ENCODE data around the gene CLDN2.

GRCh38 chrX:106899276-106899675 is 20.9 kb upstream of the CLDN2 start:
- TF ChIP-seq CTCF (conservative IDR thresholded peaks at IDR 0.05; ENCODE audit: low read depth, low read length): no peak
- TF ChIP-seq EZH2 (IDR thresholded peaks at IDR 0.05; ENCODE audit: borderline replicate concordance, low read depth, low read length, poor library complexity, severe bottlenecking): no peak

Data from A673 (cell line).